SK-MEL-5 (cell line): ENCODE results near the gene RNF144A. TPM values are rescaled to one million over a fixed set of nuclear protein-coding genes. Genes with fewer than 3 reads are reported as not detected.
"Not testable (repeated sequence)": the region's sequence is repeated elsewhere in the genome, so short reads cannot be mapped to it uniquely, and the experiment has no call there.

Source experiments
- DNase-seq: peaks from one replicate; pipeline ENCODE4 v3.0.0-alpha.2; 2016; ENCODE audit warnings: low read depth, low spot score
- in situ Hi-C: cut with HindIII; loops from 2 replicates; pipeline ENCODE4 v1.10.0; 2016; ENCODE audit warnings: low sequenced_read_pairs, high pct_unique_total_duplicates, low pct_unique_long_range_greater_than_20kb
- total RNA-seq: library from RNA; depleted of rRNA; stranded (reverse); fragments of >200 nt; shearing (Covaris generic); gene quantifications from 2 replicates; pipeline ENCODE4 v1.2.3, GENCODE V29; 2014

Gene RNF144A
- total RNA-seq, 1 experiment from 2014 or later: 83.1 TPM

DNA sequence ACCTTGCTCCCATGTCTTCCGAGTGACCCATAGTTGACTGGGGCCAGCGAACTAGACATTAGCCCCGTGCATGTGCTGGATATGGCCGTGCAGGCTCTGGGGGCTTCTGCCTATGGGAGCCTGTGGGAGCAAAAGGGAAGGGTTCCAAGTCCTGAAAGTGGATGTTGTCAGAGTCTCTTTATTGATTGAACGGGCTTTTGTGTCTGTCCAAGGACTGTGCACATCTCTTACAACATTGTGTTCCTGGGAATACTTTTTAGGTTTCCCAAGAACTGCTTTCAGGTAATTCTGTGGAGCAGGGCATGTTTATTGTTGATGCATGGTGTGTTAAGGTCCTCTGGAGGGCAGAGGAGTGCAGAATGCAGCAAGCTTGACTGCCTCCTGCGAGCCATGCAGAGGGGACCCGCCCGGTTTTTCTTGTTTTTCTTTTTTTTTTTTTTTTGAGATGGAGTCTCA is 5.0 kb downstream of the RNF144A start:
- DNase-seq: peak; percentile 50
- in situ Hi-C loops: no loop called here

DNA sequence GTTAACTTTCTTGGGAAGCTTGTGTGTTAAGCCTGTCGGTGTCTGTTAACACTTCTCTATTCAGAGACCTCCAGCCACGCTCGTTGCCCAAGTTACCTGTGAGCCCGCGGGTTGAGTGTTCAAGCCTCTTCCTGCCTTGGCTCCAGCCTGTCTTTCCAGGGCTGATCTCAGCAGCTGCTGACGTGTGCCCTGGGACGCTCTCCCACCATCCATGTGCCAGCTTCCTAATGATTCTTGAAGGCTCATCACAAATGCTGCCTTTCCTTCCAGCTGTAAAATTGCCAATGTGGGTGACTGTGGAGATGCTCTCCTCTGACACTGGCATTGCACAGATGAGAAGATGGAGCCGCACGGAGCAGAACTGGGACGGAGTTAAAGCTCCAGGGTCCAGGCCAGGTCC is 6.1 kb downstream of the RNF144A start:
- in situ Hi-C loops: no loop called here
- DNase-seq: no peak

DNA sequence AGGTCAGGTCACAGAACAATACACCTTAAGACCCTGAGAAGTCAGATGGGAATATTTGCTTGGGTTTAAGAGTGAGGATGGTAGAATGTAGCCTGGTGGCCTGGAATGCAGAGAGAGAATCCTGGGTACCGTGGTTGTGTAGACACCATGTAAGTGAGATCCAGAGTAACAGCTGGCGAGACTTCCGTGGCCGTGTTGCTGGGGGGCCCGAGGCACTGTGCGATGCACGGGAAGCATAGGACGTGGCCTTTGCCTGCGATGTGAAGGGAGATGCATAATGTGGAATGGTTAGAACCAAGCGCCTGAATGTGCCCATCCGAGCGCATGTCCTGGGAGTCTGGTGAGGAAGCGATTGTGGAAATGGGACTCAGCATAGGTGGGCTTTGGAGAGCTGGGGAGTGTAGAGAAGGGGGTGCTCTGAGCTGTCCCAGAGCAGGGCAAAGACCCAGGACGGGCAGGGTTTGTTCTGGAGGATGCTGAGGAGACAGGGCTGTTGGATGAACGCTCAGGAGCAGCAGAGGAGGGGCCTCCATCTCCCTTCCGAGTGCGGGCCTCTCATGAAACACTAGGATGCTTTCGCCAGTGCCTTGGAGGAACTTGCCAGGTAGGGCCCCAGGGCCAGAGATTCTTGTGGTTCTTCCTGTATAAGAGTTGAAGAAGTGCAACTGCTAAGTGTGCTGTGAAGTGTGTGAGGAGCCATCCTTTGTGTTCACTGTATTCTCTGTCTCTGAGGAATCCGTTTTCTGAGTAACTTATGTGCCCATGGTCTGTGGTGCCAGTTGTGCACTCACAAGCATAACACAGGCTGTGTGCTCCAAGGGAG is 7.1 kb downstream of the RNF144A start:
- DNase-seq: no peak
- in situ Hi-C loops: no loop called here

DNA sequence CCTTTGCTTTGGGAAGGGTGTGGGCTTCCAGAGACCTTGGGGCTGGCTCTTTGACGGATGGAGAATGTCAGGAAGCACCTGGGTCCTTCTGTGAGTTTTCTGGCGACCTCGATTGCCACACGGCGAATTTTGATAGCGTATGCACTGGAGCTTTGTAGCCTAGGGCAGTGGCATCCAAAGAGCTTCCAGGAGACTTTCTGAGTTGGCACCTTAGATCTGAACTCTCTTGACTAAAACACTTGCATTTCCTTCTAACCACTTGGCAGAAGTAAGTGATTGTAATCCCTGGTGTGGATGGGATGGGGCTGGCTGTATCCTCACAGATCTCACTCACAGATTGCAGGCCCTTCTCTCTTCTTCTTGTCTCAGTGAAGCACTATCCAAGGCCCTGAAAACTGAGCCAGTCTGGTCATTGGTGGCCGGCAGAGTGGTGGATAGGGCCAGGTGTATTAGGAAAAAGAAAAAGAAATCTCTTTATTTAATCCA is 7.8 kb downstream of the RNF144A start:
- in situ Hi-C loops: no loop called here
- DNase-seq: no peak

DNA sequence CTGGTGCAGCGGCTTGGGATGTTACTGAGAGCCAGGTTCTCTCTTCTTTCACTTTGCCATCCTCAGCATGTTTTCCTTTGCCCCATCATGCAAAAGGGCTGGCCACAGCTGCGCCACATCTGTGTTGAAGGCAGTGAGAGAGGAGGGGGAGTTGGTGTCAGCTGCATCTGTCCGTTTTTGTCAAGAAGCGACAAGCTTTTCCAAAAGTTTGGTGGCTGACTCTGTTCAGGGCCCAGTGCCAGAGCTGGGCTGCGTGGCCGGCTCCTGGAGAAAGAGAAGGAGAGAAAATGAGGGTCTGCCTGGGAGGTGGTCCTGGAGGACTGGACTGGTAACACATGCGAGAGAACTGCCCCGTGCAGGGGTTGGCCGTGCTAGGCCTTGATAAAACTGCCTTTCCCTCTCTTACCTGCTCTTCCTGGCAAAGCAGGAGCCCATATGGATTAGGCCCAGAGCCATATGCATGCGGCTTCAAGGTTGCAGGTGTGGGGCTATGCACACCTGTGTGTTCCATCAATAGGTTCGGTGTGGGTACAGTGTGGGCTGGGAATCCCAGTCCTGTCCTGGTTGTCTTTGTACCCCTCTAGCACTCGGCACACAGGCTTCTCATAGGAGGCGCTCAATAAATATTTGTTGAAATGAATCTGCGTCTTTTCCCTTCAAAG is 9.0 kb downstream of the RNF144A start:
- DNase-seq: no peak
- in situ Hi-C loops: no loop called here

DNA sequence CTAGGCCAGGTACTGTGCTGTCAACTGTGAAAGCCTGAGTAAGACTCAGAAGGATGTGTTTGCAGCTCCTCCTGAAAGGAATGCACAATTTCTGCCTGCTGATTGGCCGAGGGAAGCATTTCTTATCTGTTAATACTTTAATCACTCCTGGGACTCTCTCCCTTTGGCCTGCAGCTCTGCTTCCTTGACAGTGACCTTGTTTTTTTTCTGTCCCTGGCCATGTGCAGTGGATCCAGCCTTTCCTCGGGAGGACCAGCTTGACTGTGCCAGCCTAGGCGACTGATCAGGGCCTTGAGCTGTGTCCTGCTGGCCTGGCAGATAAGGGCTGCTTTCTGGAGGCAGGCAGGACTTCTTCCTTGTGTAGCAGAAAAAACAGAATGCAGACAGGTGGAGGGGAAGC is 10.0 kb downstream of the RNF144A start:
- in situ Hi-C loops: no loop called here
- DNase-seq: no peak

DNA sequence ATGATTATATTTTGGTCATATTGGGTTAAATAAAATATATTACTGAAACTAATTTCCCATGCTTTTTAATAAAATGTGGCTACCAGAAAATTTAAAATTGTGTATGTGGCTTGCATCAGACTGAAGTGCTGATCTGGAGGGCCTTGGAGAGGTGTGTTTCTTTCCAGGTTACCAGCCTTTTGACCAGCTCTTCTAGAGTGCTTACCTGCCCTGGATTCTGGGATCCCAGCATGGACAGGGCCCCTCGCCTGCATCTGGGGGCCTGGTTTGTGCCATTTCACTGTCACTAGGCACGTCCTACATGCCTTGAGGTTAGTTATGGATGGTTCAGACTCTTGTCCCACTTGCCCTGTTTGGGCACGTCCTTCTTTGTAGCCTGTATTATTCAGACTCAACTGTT is 10.5 kb downstream of the RNF144A start:
- in situ Hi-C loops: no loop called here

DNA sequence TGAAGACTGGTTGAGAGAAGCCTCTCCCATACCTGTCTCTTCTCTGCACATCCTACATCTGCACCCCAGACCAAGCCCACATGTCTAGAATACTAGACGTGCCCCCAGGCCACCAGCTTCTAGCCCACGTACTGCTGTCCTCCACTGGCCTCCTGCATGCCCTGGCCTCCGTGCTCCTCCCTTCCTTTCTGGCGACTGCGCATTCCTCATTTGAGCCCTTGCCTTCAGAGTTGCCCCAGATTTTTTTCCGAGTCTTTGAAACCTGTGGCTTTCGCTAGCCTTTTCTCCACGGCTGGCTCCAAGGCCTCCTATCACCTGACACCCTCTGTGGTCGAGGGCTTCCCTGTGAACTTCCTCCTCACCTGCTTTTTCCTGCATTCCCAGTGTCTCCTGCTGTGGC is 11.2 kb downstream of the RNF144A start:
- no peak for DNase-seq
- in situ Hi-C loops: no loop called here

More for the DNA sequence above, 10.5 kb downstream of the RNF144A start:
- DNase-seq: no peak

DNA sequence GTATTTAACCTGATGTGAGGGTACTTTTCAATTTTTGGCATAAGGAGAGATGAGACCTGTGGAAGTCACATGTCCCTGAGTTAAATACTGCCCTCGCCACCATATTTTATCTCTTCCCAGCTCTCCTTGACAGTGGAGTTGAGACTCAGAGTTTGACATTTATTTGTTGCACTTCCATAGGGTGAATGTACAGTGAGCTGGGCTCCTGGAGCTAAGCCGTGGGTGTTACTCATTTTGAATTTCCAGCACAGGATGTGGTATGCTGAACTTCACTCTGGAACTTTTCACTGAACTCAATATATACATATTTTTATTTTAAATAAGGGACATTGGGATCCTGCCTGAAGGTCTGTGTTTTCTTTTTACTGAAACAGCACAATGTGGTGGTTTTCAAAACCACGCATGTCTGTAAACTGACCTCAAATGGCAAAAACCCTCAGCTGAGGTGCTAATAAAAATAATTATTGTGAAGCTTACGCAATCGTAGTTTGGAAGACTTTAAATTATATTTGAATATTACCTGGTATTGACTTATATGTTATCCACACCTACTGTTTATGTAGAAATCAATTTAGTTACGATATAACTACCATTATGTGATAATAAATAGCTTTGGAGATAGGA is 12.1 kb downstream of the RNF144A start:
- in situ Hi-C loops: no loop called here
- no peak for DNase-seq

DNA sequence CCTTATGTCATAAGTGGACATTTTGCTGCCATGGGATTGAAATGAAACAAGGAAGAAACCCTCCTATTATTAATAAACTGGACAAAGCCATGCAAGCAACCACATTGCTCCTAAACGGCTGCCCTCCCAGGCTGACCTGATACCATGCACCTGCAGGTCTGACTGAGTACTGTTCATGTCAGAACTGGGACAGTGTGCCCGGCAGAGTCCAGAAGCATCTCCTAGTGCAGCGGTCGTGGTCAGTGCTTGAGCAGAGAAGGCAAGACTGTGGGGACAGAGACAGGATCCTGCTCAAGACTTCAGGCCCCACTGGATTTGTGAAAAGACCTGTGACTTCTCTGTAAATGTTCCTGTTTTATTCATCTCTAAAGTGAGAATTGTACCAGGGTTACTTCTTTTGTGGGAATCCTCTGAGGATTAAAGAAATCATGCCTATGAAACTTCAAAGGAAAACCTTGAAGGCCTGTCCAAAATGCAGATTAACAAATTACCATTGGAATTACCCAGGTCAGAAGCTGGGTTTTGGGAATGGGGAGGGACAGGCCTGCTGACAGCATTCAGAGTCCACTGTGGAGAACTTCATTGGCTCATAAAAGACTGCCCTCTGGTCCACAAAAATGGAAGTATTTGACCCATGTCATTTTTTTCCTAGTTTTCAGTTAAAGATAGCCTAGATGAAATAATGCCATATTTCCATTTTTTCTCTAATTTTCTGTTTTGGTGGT is 13.9 kb downstream of the RNF144A start:
- in situ Hi-C loops: no loop called here
- no peak for DNase-seq

DNA sequence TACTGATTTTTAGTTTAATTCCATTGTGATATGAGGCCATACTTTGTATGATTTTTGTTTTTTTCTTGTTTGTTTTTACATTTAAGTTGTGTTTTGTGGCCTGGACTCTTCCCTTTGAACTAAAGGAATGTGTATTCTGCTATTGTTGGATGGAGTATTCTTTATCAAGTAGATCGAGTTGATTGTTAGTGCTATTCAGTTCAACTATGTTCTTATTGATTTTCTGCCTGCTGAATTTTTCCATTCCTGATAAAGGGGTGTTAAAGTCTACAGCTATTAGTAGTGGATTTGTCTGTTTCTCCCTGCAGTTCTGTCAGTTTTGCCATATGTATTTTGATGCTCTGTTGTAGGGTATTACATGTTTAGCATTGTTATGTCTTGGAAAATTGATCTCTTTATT is 14.5 kb downstream of the RNF144A start:
- in situ Hi-C loops: no loop called here
- DNase-seq: no peak

DNA sequence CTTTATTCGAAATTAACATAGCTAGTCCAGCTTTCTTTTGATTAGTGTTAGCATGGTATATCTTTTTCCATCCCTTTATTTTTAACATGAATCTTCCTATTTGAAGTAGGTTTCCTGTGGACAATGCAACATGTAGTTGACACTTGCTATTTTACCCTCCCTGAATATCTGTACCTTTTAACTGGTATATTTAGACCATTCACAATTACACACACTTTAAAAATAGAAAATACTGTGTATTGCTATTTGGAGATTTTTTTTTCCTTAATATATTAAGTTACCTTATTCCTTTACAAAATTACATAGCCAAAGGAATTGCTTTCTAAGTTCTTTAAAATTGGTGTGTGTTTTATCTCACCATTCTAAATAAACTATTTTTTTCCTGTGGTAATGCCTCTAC is 15.0 kb downstream of the RNF144A start:
- in situ Hi-C loops: no loop called here
- DNase-seq: no peak

DNA sequence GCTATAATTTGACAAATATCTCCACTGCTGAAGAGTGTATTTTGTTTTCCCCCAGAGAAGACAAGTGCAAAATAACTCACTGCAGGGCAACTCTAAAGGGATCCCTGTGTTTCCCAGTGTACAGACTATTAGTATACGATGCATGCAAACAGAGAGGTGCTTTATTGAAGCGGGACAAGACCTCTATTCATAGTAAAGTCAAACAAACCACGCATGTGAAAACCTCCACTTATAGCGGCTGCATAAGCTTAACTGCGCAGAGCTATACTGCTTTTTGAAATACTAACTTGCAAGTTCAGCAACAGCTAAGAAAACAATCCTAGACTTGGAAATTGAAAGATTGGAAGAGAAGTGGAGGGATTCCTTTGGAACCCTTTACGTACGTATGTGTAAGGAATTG is 15.6 kb downstream of the RNF144A start:
- DNase-seq: peak; percentile 98
- in situ Hi-C loops: no loop called here

DNA sequence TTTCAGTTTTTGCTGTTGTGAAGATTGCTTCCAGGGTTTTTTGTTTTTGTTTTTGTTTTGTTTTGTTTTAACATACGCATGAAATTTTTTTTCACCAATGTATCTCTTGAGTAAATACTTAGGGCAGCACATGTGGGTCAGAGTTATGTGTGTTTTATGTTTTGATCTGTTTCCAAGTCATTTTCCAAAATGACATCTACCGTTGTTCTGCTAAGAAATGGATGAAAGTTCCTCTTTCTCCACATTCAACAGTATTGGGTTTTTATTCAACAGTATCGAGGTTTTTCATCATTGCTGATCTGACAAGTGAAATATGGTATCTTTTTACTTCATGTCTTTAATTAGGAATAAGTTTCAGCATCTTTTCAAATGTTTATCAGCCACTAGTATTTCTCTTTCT is 16.7 kb downstream of the RNF144A start:
- no peak for DNase-seq
- in situ Hi-C loops: no loop called here

DNA sequence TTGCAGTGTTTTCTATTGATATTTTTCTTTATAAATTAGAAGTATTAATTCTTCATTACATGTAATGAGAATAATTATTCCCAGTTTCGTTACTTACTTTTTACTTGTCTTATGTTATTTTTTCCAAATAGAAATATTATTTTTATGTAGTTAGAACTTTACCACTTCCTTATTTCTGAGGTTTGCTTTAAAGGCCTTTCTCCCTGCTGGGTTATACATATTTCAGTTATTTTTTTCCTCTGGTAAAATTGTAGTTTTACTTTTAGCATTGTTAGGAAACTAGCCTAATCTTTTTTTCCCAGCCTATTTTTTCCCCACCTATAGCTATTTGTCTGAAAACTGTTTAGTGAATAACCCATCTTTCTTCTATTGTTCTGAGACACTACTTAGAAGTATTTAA is 17.1 kb downstream of the RNF144A start:
- no peak for DNase-seq
- in situ Hi-C loops: no loop called here

DNA sequence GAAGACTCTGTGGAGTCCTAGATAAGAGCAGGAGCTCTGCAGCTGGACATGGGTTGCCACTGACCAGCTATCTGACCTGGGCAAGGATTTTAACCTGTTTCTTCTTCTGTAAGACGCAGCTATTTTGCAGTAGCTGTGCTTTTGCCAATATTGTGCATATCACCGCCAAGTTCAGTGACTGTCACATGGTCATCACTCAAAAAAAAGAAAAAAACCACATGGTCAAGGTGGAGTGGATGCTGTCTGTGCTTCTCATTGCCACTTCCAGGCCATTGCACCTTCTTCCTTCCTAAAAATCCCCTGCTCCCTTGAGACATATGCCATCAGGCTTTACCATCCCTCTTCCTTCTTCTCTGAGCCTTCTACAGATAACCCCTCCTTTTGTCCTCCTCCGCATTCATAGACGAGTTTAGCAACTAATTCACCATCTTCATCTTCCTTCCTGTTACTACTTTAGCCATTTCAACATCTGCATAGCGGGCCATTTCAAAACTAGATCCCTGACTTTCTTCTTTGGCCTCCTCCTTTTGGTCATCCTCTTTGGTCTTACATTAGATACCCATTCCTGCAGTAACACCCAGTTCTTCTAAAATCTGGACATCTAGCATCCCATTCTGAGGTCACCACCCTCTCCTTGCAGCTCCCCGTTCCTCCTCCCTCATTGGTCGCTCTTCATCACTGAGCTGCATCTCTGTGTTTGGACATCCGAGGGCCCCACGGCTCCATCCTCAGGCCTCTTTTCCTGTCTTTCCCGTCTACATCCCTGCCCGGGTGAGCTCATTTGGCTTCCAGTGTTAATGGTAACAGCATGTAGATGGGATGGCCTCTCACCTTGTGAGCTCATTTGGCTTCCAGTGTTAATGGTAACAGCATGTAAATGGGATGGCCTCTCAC is 17.8 kb downstream of the RNF144A start:
- in situ Hi-C loops: no loop called here
- DNase-seq: no peak

DNA sequence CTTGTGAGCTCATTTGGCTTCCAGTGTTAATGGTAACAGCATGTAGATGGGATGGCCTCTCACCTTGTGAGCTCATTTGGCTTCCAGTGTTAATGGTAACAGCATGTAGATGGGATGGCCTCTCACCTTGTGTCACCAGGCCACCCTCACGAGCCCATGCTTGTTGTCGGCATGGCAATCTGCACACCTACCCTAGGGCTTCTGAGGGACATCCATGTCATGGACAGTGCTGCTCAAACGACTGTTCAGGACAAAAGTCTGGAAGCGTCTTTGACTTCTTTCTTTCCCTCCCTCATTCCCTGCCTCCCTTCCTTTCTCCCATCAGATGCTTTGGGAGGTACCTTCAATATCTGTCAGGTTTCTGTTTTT is 18.4 kb downstream of the RNF144A start:
- DNase-seq, in situ Hi-C loops: not testable (repeated sequence)
